ENCODE measurements around the gene SPATA25.
"Not testable (repeated sequence)": the region's sequence is repeated elsewhere in the genome, so short reads cannot be mapped to it uniquely, and the experiment has no call there.

The SPATA25 gene

GRCh38 chr20:45892049-45892825, 4.8 kb upstream of the SPATA25 start:
- no peak for DNase-seq

GRCh38 chr20:45890985-45891983, 3.9 kb upstream of the SPATA25 start, which contains the start of the genes CTSA and NEURL2:
TSS of gene CTSA (plus strand) at chr20:45891335. CDS start at chr20:45891569, 234 bp downstream.
TSS of gene NEURL2 (minus strand) at chr20:45891208. CDS start at chr20:45890991, 217 bp downstream.
- DNase-seq = peak; percentile 78 to 86

- DNase-seq = peak; percentile 35 to 44
These were observed 2.9 kb upstream of the SPATA25 start for GRCh38 chr20:45890077-45890984.

GRCh38 chr20:45888681-45889080, 1.3 kb upstream of the SPATA25 start:
- no peak for DNase-seq

- DNase-seq = no peak
These were observed 654 bp downstream of the SPATA25 start for GRCh38 chr20:45886590-45887345.

- DNase-seq = no peak
These were observed 4.3 kb downstream of the SPATA25 start for GRCh38 chr20:45883100-45883469.

GRCh38 chr20:45882469-45883099, 4.8 kb downstream of the SPATA25 start:
- no peak for DNase-seq

- DNase-seq = peak; percentile 98 to 99
These were observed 6.2 kb downstream of the SPATA25 start, which contains the start of gene ZSWIM1 for GRCh38 chr20:45880988-45881788. TSS of gene ZSWIM1 (plus strand) at chr20:45881227. CDS start at chr20:45882593, 1,366 bp downstream.

GRCh38 chr20:45878076-45878761, 9.2 kb downstream of the SPATA25 start:
- no peak for DNase-seq

GRCh38 chr20:45874576-45874975, 12.8 kb downstream of the SPATA25 start:
- DNase-seq = no peak

GRCh38 chr20:45874104-45874481, 13.3 kb downstream of the SPATA25 start:
- DNase-seq = not testable (repeated sequence)

- DNase-seq = no peak
These were observed 13.9 kb downstream of the SPATA25 start for GRCh38 chr20:45873409-45874103.

- DNase-seq = no peak
These were observed 14.8 kb downstream of the SPATA25 start for GRCh38 chr20:45872626-45873025.

- no peak for DNase-seq
These were observed 19.6 kb downstream of the SPATA25 start for GRCh38 chr20:45867819-45868176.

- no peak for DNase-seq
These were observed 20.1 kb downstream of the SPATA25 start for GRCh38 chr20:45867136-45867818.

- DNase-seq = no peak
These were observed 21.0 kb downstream of the SPATA25 start for GRCh38 chr20:45866454-45866853.

GRCh38 chr20:45863543-45864470, 23.6 kb downstream of the SPATA25 start:
- DNase-seq = peak; percentile 21 to 30
